Stimulated activated CD8-positive, alpha-beta memory T cell treated with anti-CD3 and anti-CD28 coated beads, Interleukin-15, amount 100 ng/mL, for 24 hours (primary cell): ENCODE measurements around the gene SOX18.

Experiments
- DNase-seq: peaks from one replicate; pipeline ENCODE4 v3.0.0-alpha.2; 2020; ENCODE audit warnings: low read depth

Gene SOX18

GRCh38 chr20:64080813-64081623 is 31.6 kb upstream of the SOX18 start:
- DNase-seq: no peak

- no peak for DNase-seq
Measured at GRCh38 chr20:64080013-64080812, 30.8 kb upstream of the SOX18 start, which contains the start of gene OPRL1. TSS of gene OPRL1 (plus strand) at chr20:64080082. CDS start at chr20:64092721, 12,639 bp downstream.

GRCh38 chr20:64079273-64080012 is 30.0 kb upstream of the SOX18 start, which contains the start of gene RGS19:
TSS of gene RGS19 (minus strand) at chr20:64079518. CDS start at chr20:64076886, 2,632 bp downstream.
- DNase-seq: peak; percentile 40

- no peak for DNase-seq
Measured at GRCh38 chr20:64078934-64079272, 29.5 kb upstream of the SOX18 start.

GRCh38 chr20:64077876-64078551 is 28.6 kb upstream of the SOX18 start:
- no peak for DNase-seq

GRCh38 chr20:64077541-64077875 is 28.1 kb upstream of the SOX18 start:
- DNase-seq: no peak

- no peak for DNase-seq
Measured at GRCh38 chr20:64077094-64077493, 27.7 kb upstream of the SOX18 start.

- DNase-seq: no peak
Measured at GRCh38 chr20:64076061-64076997, 26.9 kb upstream of the SOX18 start.

- no peak for DNase-seq
Measured at GRCh38 chr20:64075556-64075955, 26.1 kb upstream of the SOX18 start.

- DNase-seq: no peak
Measured at GRCh38 chr20:64074963-64075362, 25.5 kb upstream of the SOX18 start.

- no peak for DNase-seq
Measured at GRCh38 chr20:64074184-64074789, 24.8 kb upstream of the SOX18 start.

- DNase-seq: no peak
Measured at GRCh38 chr20:64073476-64074183, 24.2 kb upstream of the SOX18 start.

GRCh38 chr20:64072498-64073063 is 23.1 kb upstream of the SOX18 start:
- no peak for DNase-seq

GRCh38 chr20:64071341-64072332 is 22.2 kb upstream of the SOX18 start:
- DNase-seq: no peak

- no peak for DNase-seq
Measured at GRCh38 chr20:64070244-64070993, 21.0 kb upstream of the SOX18 start.

GRCh38 chr20:64069614-64070243 is 20.3 kb upstream of the SOX18 start:
- no peak for DNase-seq

- no peak for DNase-seq
Measured at GRCh38 chr20:64069209-64069613, 19.8 kb upstream of the SOX18 start.
